Epithelial cell of esophagus (primary cell): ENCODE measurements around the gene POLR2L.

Experiments
- DNase-seq: peaks from one replicate; pipeline ENCODE4 v3.0.0; 2010; ENCODE audit warnings: low read depth
- H3K4me3 ChIP-seq: 2 replicates; pipeline ENCODE4 v1.5.1; 2011; ENCODE audit warnings: mild to moderate bottlenecking, low read length, control low read depth
- CTCF ChIP-seq: IDR thresholded peaks from 2 replicates; pipeline ENCODE4 v1.5.1; 2011; ENCODE audit warnings: low read depth, mild to moderate bottlenecking, low read length, control low read depth, inconsistent platforms; ENCODE audit not compliant: insufficient read depth; ENCODE audit errors: missing control alignments

POLR2L gene

GRCh38 chr11:855330-855674 is 13.0 kb upstream of the POLR2L start:
- H3K4me3 ChIP-seq = no peak overlapping the region
- TF ChIP-seq CTCF = no peak
- DNase-seq = no peak

GRCh38 chr11:854601-855329 is 12.4 kb upstream of the POLR2L start:
- TF ChIP-seq CTCF = no peak

GRCh38 chr11:853682-854448 is 11.5 kb upstream of the POLR2L start:
- TF ChIP-seq CTCF = no peak
- H3K4me3 ChIP-seq = no peak overlapping the region
- DNase-seq = no peak

More at GRCh38 chr11:854601-855329, 12.4 kb upstream of the POLR2L start:
- DNase-seq = no peak
- H3K4me3 ChIP-seq = no peak overlapping the region

- no peak for TF ChIP-seq CTCF
- no peak overlapping the region for H3K4me3 ChIP-seq
These were observed 10.4 kb upstream of the POLR2L start for GRCh38 chr11:852762-853161.

GRCh38 chr11:850775-851763 is 8.7 kb upstream of the POLR2L start:
- TF ChIP-seq CTCF = no peak
- H3K4me3 ChIP-seq = no peak overlapping the region
- no peak for DNase-seq

More at GRCh38 chr11:852762-853161, 10.4 kb upstream of the POLR2L start:
- no peak for DNase-seq

- no peak for DNase-seq
- H3K4me3 ChIP-seq = peak overlapping the region; percentile 4
- no peak for TF ChIP-seq CTCF
These were observed 7.8 kb upstream of the POLR2L start for GRCh38 chr11:849951-850774.
